ENCODE results near the gene DDB1. TPM values are rescaled to one million over a fixed set of nuclear protein-coding genes. Genes with fewer than 3 reads are reported as not detected.

Gene DDB1
- total RNA-seq, 3 donors from 2014 or later = 131 to 150 (median 145) TPM

GRCh38 chr11:61315260-61315659, 17.6 kb downstream of the DDB1 start:
- Histone ChIP-seq H3K27ac (no peak overlapping the region), H3K9me3 (no peaks in the 10 kb centered on the region), H3K4me1 (no peaks in the 10 kb centered on the region), H3K36me3 (peaks cover 31% of the 10 kb centered on the region), H3K4me3 (no peak overlapping the region), H3K27me3 (no peaks in the 10 kb centered on the region)
- no peak for DNase-seq (ENCODE audit: low spot score in 2 of 2)
- no peak for TF ChIP-seq POLR2AphosphoS5 (IDR thresholded peaks at IDR 0.05)
- TF ChIP-seq POLR2A (IDR thresholded peaks at IDR 0.05) = no peak
- no peak for TF ChIP-seq CTCF (IDR thresholded peaks at IDR 0.05)
- intact Hi-C loops (cut with DNase I; ENCODE audit: low total_unique reads) = no loop called here

GRCh38 chr11:61310749-61311148, 22.2 kb downstream of the DDB1 start:
- Histone ChIP-seq H3K4me1 (no peaks in the 10 kb centered on the region), H3K27me3 (no peaks in the 10 kb centered on the region), H3K36me3 (peaks cover 39% of the 10 kb centered on the region), H3K4me3 (no peak overlapping the region), H3K27ac (no peak overlapping the region), H3K9me3 (no peaks in the 10 kb centered on the region)
- intact Hi-C loops (cut with DNase I; ENCODE audit: low total_unique reads) = no loop called here
- TF ChIP-seq CTCF (IDR thresholded peaks at IDR 0.05) (no peak), POLR2A (IDR thresholded peaks at IDR 0.05) (no peak), POLR2AphosphoS5 (IDR thresholded peaks at IDR 0.05) (no peak)
- DNase-seq (ENCODE audit: low spot score in 2 of 2) = no peak

GRCh38 chr11:61309739-61310138, 23.2 kb downstream of the DDB1 start:
- no peak overlapping the region for H3K4me3 ChIP-seq
- no peaks in the 10 kb centered on the region for H3K9me3 ChIP-seq
- no peaks in the 10 kb centered on the region for H3K27me3 ChIP-seq
- H3K36me3 ChIP-seq = peaks cover 30% of the 10 kb centered on the region
- no peaks in the 10 kb centered on the region for H3K4me1 ChIP-seq
- TF ChIP-seq POLR2A (IDR thresholded peaks at IDR 0.05) (no peak), CTCF (IDR thresholded peaks at IDR 0.05) (no peak)
- intact Hi-C loops (cut with DNase I; ENCODE audit: low total_unique reads) = no loop called here
- no peak overlapping the region for H3K27ac ChIP-seq
- no peak for DNase-seq (ENCODE audit: low spot score in 2 of 2)

- intact Hi-C loops (cut with DNase I; ENCODE audit: low total_unique reads) = no loop called here
- Histone ChIP-seq H3K4me3 (no peak overlapping the region), H3K36me3 (peaks cover 30% of the 10 kb centered on the region), H3K9me3 (no peaks in the 10 kb centered on the region), H3K27me3 (no peaks in the 10 kb centered on the region), H3K4me1 (no peaks in the 10 kb centered on the region), H3K27ac (no peak overlapping the region)
- no peak for DNase-seq (ENCODE audit: low spot score in 2 of 2)
- TF ChIP-seq CTCF (IDR thresholded peaks at IDR 0.05) = no peak
- TF ChIP-seq POLR2A (IDR thresholded peaks at IDR 0.05) = no peak
- no peak for TF ChIP-seq POLR2AphosphoS5 (IDR thresholded peaks at IDR 0.05)
Measured at GRCh38 chr11:61309141-61309540, 23.8 kb downstream of the DDB1 start.

GRCh38 chr11:61307354-61307753, 25.6 kb downstream of the DDB1 start:
- TF ChIP-seq POLR2A (IDR thresholded peaks at IDR 0.05) (no peak), POLR2AphosphoS5 (IDR thresholded peaks at IDR 0.05) (no peak), CTCF (IDR thresholded peaks at IDR 0.05) (no peak)
- no peak for DNase-seq (ENCODE audit: low spot score in 2 of 2)
- Histone ChIP-seq H3K27me3 (no peaks in the 10 kb centered on the region), H3K4me3 (no peak overlapping the region), H3K4me1 (no peaks in the 10 kb centered on the region), H3K9me3 (no peaks in the 10 kb centered on the region), H3K27ac (no peak overlapping the region), H3K36me3 (peaks cover 30% of the 10 kb centered on the region)
- intact Hi-C loops (cut with DNase I; ENCODE audit: low total_unique reads) = no loop called here

Measured in breast epithelium (tissue), 4 donors.